ENCODE data around the gene FZR1. TPM values are rescaled to one million over a fixed set of nuclear protein-coding genes. Genes with fewer than 3 reads are reported as not detected.

The FZR1 gene
- total RNA-seq (2014; rRNA removed; shearing (Covaris generic); ENCODE audit: low replicate concordance) = 20.8 and 31.1 TPM in 2 replicates

DNA sequence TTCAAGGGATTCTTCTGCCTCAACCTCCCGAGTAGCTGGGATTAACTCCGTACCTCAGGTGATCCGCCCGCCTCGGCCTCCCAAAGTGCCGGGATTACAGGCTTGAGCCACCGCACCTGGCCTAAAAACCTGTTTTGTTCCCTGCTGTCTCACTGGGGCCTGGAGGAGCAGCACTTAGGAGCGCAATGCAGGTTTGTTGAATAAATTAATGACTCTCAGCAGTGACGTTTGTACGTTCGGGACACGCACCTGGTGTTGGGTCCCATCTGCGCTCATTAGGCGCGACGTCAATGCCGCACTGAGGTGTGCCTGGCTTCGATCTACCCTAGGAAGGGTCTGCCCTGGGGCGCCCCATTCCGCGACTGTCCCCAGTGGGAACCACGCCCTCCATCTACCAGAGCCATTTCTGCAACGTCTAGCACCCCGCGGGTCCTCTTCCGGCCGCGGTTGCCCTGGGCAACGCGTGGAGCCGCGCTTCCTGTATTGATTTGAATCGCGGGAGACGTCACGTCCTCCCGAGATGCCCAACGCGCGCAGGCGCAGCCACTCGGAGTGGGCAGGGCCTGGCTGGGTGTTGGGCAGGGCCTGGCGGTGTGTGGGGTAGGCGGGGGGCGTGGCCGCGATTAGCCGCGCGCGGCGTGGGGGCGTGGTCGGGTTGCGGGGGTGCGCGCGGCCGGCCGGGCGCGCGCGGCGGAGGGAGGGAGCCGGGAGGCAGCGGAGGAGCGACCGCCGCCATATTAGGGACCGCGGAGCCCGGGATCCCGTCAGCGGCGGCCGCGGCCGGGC is at the start of gene FZR1:
TSS of gene FZR1 (plus strand) at position 714 of the 786 bp plus-strand sequence. CDS start 16,679 bp downstream, outside the sequence.
- peak within 1 kb of the TSS; percentile 67 for H3K4me3 ChIP-seq
- DNase-seq = peak; percentile 95
- H3K36me3 ChIP-seq = peaks cover 5% of the 10 kb centered on the region; the same call in 1 of the 2 replicates
- no peaks in the 10 kb centered on the region for H3K9me3 ChIP-seq
- no peaks in the 10 kb centered on the region for H3K27me3 ChIP-seq

DNA sequence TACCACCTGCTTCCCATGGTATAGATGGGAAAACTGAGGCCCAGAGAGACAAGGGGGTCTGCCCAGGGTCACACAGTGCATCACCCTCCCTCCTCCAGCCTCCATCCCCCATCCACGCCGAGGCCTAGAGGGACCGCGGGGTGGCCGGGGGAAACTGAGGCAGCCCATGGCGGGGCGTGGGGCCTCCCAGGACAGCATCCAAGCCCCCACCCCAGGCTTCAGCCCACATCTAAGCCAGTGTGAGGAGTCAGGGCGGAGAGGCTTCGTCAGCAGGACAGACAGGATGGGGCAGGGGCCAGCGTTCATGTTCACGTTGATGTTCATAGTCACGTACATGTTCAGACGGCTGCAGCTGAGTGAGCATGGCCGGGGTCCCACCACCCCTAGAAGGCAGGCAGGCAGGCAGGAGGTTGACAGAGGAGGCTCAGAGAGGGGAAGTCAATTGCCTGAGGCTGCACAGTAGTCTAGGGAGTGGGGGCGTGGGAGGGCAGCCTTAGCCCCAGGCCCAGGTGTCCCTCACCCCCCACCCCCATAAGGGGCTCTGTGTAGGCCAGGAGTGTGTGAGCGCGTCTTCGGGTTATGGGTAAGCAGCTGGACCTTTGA is 49.1 kb upstream of the FZR1 start:
- DNase-seq = no peak
- no peaks in the 10 kb centered on the region for H3K9me3 ChIP-seq
- H3K4me3 ChIP-seq = no peak overlapping the region
- no peaks in the 10 kb centered on the region for H3K27me3 ChIP-seq
- H3K36me3 ChIP-seq = peaks cover 23% of the 10 kb centered on the region

DNA sequence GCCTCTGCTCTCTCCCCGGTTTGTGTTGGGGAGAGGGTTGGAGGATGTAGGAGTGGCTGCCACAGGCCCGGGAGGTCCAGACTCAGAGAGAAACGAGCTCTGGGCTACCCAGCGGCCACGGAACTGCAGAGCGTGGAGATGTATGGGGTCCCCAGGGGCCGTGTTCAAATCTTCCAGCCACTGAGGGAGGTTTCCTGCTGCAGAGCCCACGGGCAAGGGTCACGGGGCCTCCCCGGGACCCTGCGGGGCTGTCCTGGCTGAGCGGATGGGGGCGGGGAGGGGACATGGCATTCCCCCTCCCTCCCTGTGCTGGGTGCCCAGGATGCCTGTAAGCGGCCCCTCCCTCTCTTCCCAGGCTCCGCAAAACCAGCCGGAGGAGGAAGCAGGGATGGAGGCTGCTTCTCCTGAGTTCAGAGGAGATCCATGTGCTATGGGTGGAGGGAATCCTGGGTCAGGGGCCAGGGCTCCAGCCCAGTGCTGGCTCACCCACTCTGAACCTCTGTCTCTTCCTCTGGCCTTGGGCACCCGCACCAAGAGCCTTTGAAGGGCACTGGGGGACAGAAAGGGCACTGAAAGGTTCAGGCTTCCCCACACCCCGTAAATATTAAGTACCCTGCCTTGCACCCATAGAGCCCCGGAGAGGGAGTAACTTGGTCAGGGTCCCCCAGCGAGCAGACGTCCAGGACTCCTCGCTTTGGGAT is 48.4 kb upstream of the FZR1 start:
- no peak for DNase-seq
- Histone ChIP-seq H3K27me3 (no peaks in the 10 kb centered on the region), H3K36me3 (peaks cover 17% of the 10 kb centered on the region), H3K4me3 (no peak overlapping the region), H3K9me3 (no peaks in the 10 kb centered on the region)

DNA sequence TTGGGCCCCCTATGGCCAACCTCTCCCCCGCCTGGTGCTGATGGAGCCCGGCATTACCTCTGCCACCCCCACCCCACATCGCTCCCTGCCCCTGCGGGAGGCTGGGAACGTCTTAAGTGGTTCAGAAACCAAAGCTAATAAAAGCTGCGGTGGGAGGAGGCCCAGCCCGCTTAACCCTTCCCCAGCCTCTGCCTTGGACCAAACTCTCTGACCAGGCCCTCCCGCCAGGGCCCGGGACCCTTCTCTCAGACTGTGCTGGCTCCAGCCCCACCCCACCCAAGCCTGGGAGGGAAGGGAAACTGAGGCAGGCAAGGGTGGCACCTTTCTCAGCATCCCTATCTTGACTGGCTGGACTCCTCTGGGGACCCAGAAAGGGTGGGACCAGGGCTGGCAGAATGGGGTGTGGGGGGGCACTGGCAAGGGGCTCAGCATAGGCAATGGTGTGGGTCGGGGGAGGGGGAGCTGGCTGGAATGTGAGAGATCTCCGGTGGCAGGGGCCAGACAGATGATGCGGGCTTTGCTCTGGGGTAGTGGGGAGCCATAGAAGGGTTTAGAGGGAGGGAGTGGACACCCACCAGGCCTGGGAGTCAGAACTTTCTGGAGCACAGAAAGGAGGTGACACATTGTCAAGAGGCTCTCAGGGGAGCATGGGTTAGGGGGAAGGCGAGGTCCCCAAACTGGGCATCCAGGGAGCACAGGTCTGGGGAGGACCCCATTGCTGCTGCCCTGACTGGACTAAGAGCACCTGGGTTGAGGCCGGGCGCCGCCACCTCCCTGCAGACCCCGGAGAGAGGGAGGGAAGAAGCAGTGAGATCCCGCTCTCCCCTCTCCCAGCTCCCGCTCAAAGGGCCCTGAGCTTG is 47.7 kb upstream of the FZR1 start:
- no peak for DNase-seq
- Histone ChIP-seq H3K36me3 (peaks cover 11% of the 10 kb centered on the region), H3K27me3 (no peaks in the 10 kb centered on the region), H3K9me3 (no peaks in the 10 kb centered on the region), H3K4me3 (no peak overlapping the region)

DNA sequence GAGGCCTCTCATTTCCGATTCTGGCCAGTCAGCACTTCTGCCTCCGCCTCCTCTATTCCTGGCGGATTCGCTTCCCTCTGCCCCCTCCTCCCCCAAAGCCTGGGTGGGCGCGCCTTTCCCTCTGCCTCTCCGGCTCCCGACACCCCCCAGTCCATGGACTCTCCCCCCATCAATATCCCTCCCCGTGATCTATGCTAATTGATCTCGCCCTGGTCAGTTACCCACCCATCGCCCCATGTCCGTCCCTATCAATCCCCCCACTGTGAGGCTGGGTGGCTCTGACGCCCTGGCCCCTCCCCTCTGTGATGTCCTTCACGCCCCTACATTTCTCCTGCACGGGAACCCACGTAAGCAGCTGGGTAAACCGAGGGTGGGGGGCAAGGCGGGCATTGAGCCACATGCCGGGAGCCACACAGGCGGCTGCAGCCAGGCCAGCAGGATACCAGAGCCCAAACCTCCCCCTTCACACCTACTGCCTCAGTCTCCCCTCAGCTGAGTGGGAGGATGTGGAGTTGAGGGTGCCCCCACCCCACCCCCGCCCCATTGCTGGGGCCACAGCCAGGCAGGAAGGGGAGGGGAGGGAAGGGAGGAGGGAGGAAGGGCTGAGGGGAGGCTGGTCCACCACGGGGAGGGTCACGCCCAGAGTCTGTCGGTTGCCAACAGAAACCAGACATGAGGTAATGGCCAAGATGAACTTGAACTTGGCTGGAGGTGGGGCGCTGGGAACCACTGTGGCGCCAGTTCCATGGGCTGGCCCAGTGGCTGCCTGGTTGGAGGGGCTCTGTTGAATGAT is 46.8 kb upstream of the FZR1 start:
- peaks cover 8% of the 10 kb centered on the region for H3K36me3 ChIP-seq
- no peak overlapping the region for H3K4me3 ChIP-seq

DNA sequence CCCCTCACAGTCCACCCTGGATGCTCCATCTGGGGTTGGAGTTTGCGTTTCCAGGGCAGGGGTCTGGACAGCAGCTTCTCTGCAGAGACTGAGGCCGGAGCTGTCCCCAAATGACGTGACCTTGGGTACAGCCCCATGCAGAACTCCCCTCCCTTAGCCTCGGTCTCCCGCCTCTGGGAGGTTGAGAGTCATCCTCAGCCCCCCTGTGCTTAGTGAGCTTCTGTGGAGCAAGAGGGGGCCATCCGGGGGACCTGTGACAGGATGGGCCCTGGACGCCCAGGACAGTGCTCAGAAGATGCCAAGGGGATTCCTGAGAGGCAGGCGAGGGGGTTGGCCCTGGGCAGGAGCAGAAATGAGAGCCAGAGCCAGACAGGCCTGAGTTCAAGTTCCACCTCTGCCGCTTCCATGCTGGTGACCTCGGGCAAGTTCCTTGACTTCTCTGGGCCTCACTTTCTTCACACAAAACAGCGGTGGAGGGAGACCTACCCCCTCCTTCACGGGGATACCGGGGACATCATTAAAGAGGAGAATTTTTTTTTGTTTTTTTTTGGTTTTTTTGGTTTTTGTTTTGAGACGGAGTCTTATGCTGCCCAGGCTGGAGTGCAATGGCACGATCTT is 46.0 kb upstream of the FZR1 start:
- DNase-seq = no peak
- peaks cover 4% of the 10 kb centered on the region for H3K36me3 ChIP-seq

More for the DNA sequence above, 46.8 kb upstream of the FZR1 start:
- Histone ChIP-seq H3K27me3 (no peaks in the 10 kb centered on the region), H3K9me3 (no peaks in the 10 kb centered on the region)
- DNase-seq = peak; percentile 43

DNA sequence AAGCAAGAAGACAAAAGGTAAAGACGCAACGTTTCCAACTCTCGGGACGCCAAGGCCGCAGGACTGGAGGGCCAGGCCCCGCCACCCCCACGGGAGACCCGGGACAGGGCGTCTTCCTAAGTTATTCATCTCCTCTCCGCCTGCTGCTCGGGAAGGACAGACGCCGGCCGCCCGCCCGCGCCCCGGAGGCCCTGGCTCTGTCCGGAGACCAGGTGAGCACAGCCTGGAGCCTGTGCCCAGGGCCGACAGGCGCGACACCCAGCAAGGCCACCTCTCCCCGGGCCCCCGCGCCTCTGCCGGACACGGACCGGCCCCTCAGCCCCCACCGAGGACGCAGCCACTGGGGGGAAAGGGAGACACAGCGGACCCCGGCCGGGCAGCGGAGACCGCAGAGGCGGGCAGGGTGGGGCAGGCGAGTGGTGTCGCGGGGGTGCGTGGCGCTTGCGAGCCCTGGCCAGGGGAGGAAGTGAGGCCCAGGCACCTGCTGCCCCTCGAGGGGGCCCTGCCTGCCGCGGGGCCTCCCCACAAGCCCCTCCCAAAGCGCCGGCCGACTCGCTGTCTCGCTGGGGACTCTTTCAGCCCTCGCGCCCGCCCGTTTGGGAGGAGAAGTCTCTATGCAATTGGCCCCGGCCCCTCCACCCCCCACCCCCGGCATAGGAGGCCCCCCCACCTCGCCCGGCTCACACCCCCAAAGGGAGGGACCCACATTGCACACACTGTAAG is 43.0 kb upstream of the FZR1 start:
- DNase-seq = no peak
- Histone ChIP-seq H3K9me3 (peaks cover 2% of the 10 kb centered on the region; the same call in 1 of the 2 replicates), H3K27me3 (no peaks in the 10 kb centered on the region), H3K36me3 (peaks cover 4% of the 10 kb centered on the region), H3K4me3 (no peak overlapping the region)

More for the DNA sequence above, 46.0 kb upstream of the FZR1 start:
- no peaks in the 10 kb centered on the region for H3K9me3 ChIP-seq
- H3K27me3 ChIP-seq = no peaks in the 10 kb centered on the region
- no peak overlapping the region for H3K4me3 ChIP-seq

DNA sequence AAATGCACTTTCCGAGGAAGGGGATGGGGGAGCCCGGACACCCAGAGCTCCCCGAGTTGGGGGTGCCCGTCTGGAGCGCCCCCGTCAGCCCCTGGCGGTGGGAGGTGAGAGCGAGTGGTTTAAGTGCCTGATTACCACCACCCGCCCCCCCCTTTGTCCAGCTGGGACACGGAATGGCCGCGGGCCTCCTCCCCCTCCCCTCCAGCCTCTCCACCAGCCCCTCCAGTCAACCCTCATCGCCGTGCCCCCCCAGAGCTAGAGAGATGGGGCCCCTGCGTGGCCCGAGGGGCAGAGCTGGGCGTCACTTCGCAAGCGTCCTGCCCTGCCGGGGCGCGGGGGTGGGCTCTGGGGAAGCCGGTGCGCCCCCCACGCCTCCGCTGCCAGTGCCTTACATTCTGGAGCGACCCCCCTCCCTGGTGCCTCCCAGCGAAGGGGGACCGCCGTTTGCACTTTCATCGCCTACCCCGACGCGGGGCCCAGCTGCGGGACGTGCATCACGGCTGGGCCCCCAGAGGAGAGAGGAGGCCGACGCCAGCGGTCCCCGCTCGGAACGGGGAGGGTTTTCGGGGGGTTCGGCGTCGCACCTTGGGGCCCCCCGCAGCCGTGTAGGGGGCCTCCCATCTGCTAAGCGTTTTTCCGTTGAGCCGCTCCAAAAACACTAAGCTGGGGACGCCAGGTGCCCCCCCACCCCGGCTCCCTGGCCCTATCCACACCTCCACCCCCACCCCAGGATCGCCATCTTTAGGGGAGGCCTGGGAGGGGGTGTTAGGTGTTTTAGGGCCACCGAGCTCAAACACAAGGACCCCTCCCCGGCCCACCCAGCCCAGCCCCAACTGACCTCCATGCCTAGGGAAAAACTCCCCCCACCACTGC is 42.2 kb upstream of the FZR1 start:
- Histone ChIP-seq H3K4me3 (no peak overlapping the region), H3K9me3 (peaks cover 2% of the 10 kb centered on the region; the same call in 1 of the 2 replicates), H3K27me3 (no peaks in the 10 kb centered on the region), H3K36me3 (peaks cover 4% of the 10 kb centered on the region)
- DNase-seq = no peak

DNA sequence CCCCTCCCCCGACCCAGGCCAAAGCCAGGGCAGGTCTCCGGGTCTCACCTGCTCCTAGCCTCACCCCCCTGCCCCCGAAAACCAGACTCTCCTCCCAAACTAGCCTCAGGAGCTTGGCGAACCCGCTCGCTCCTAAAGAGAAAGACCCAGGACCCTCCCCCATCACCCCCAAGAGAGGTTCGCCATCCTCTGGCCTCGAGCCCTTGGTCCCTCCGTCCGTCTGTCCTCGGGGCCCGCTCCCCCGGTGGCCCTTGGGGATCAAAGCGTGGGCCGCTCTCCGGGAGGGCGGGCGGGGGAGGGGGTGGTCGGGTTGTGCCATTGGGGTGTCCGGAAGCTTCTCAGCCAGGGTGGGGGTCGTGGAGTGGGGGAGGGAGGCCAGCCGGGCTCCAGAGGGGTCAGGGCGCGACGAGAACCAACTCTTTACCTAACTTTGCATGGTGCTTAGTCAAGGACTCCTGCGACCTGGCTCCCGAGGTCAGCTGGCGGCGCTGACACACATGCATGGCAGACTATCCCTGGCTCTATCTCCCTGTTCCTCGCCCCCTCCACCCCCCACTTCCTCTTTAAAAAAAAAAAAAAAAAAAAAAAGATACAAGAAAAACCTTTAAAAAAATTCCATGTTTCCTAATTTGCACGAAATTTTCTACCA is 41.4 kb upstream of the FZR1 start:
- H3K27me3 ChIP-seq = no peaks in the 10 kb centered on the region
- no peak overlapping the region for H3K4me3 ChIP-seq
- peaks cover 2% of the 10 kb centered on the region; the same call in 1 of the 2 replicates for H3K9me3 ChIP-seq
- peaks cover 2% of the 10 kb centered on the region for H3K36me3 ChIP-seq
- no peak for DNase-seq

DNA sequence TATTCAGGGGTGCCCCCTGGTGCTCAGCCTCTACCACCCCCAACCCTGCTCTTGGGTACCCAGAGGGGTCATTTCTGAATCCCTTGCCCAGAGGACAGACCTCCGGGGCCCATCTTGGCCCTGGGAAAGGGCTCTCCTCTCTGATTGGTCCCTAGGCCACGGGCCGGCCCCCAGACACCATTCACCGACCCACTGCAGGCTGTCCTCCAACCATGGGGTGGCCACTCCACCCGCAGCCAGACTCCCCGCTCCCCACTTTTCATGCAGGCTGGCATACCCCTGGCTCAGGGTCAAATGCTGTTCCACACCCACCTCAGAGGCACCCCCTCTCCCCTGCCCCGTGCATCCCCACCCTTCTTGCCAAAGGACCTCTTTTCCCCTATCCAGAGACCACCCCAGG is 40.6 kb upstream of the FZR1 start:
- H3K36me3 ChIP-seq = no peaks in the 10 kb centered on the region; the same call in none of the 2 replicates
- peaks cover 2% of the 10 kb centered on the region; the same call in 1 of the 2 replicates for H3K9me3 ChIP-seq
- DNase-seq = no peak
- no peaks in the 10 kb centered on the region for H3K27me3 ChIP-seq
- H3K4me3 ChIP-seq = no peak overlapping the region

DNA sequence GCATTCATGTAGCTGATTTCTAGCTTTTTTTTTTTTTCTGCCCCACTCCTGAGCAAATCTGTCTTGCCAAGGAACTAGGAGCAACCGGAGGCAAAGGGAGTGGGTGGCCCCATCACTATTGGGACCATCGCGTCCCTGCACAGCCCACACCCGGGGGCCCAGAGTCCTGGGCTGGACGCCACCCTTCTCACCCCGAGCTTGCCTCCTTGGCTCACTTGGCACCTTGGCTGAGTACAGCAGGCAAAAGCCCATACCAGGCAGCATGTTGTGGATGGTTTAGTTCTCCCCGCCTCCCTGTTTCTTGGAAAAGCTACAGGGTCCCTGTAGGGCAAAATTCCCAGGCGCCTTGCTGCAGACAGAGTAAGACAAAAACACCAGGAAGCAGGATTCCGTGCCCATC is 39.5 kb upstream of the FZR1 start:
- no peaks in the 10 kb centered on the region for H3K27me3 ChIP-seq
- no peak for DNase-seq

DNA sequence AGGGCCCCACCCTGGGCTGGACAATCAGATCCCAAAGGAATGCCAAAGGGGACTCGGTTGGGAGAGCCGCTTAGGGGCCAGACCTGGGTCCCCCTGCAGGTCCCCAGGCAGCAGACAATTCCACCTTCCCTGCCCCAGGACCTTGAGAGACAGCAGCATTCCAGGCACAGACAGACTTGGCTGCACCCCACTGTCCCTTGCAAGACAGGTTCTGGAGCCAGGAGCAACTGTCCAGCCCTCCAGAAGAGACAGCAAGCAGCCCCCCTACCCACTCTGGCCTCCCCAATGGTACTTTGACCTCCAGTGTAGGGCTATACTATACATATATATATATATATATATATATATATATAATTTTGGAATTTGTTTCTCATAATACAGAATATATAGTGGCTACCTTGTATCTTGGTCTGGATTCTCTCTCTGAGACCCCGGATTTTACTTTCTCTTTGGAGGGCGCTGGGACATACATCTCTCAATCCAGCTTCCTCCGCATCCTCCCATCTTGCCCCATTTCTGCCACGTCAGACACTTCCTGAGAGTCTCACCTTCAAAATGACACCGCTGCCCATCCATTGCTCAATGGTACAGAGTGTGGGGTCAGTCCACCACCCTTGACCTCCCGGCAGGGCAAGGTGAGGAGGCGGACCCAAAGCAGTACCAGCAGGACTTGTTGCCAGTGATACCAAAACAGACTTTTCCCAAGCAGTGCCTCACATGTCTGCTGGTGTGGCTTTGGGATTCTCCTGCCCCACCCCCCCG is 38.5 kb upstream of the FZR1 start:
- no peaks in the 10 kb centered on the region; the same call in none of the 2 replicates for H3K36me3 ChIP-seq
- H3K9me3 ChIP-seq = peaks cover 2% of the 10 kb centered on the region; the same call in 1 of the 2 replicates
- H3K4me3 ChIP-seq = no peak overlapping the region
- H3K27me3 ChIP-seq = no peaks in the 10 kb centered on the region
- no peak for DNase-seq

More for the DNA sequence above, 39.5 kb upstream of the FZR1 start:
- Histone ChIP-seq H3K36me3 (no peaks in the 10 kb centered on the region; the same call in none of the 2 replicates), H3K9me3 (peaks cover 2% of the 10 kb centered on the region; the same call in 1 of the 2 replicates), H3K4me3 (no peak overlapping the region)

DNA sequence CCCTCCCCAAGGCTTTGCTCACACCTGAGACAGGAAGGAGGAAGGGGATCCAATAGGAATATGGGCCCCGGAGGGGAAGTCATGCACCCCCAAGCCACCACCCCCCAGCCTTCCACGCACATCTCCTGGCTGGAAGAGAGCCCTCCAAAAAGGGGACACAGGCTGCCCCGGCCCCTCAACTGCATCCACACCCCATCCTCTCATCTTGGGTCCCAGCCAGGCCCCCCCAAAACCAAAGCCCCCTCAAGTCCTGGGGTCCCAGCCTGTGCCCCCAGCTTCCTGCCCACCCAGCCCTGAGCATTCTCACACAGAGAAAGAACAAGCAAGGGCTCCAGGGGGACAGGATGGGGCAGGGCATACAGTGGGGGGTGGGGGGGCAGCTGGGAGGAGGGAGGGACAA is 37.9 kb upstream of the FZR1 start:
- Histone ChIP-seq H3K27me3 (no peaks in the 10 kb centered on the region), H3K9me3 (peaks cover 2% of the 10 kb centered on the region; the same call in 1 of the 2 replicates), H3K4me3 (no peak overlapping the region), H3K36me3 (no peaks in the 10 kb centered on the region; the same call in 1 of the 2 replicates)
- DNase-seq = no peak

Data from MG63 (cell line).